HG02571 (cell line): ENCODE data around the gene TSSC4.

ENCODE experiments used
- ATAC-seq: cut with Tn5 transposase; IDR thresholded peaks from one replicate; pipeline ENCODE4 v1.9.1; 2021; ENCODE audit warnings: mild to moderate bottlenecking, moderate library complexity; ENCODE audit not compliant: unreplicated experiment

TSSC4 gene

GRCh38 chr11:2415601-2416380 lies 15.2 kb downstream of the TSSC4 start:
- no peak for ATAC-seq

GRCh38 chr11:2416765-2417164 lies 16.2 kb downstream of the TSSC4 start:
- no peak for ATAC-seq

- ATAC-seq, result no peak
Observed at GRCh38 chr11:2417856-2418692, 17.5 kb downstream of the TSSC4 start.

- ATAC-seq, result no peak
Observed at GRCh38 chr11:2418693-2419360, 18.3 kb downstream of the TSSC4 start.

- no peak for ATAC-seq
Observed at GRCh38 chr11:2419638-2420501, 19.3 kb downstream of the TSSC4 start.

- ATAC-seq, result peak; percentile 57
Observed at GRCh38 chr11:2420502-2421225, 20.1 kb downstream of the TSSC4 start.

GRCh38 chr11:2421226-2421994 lies 20.9 kb downstream of the TSSC4 start:
- no peak for ATAC-seq

- no peak for ATAC-seq
Observed at GRCh38 chr11:2421996-2422395, 21.4 kb downstream of the TSSC4 start.

- no peak for ATAC-seq
Observed at GRCh38 chr11:2422461-2423156, 22.1 kb downstream of the TSSC4 start.

GRCh38 chr11:2423157-2424025 lies 22.8 kb downstream of the TSSC4 start:
- ATAC-seq, result no peak

- ATAC-seq, result no peak
Observed at GRCh38 chr11:2424811-2425495, 24.4 kb downstream of the TSSC4 start.

GRCh38 chr11:2425506-2425905 lies 25.0 kb downstream of the TSSC4 start:
- no peak for ATAC-seq

GRCh38 chr11:2426221-2426620 lies 25.7 kb downstream of the TSSC4 start:
- ATAC-seq, result no peak

GRCh38 chr11:2426826-2427521 lies 26.4 kb downstream of the TSSC4 start:
- ATAC-seq, result no peak

GRCh38 chr11:2427721-2428321 lies 27.3 kb downstream of the TSSC4 start:
- no peak for ATAC-seq

GRCh38 chr11:2428322-2428795 lies 27.8 kb downstream of the TSSC4 start:
- no peak for ATAC-seq
